ENCODE data around the gene CTBP2.
"Not testable (repeated sequence)": the region's sequence is repeated elsewhere in the genome, so short reads cannot be mapped to it uniquely, and the experiment has no call there.

CTBP2 gene

DNA sequence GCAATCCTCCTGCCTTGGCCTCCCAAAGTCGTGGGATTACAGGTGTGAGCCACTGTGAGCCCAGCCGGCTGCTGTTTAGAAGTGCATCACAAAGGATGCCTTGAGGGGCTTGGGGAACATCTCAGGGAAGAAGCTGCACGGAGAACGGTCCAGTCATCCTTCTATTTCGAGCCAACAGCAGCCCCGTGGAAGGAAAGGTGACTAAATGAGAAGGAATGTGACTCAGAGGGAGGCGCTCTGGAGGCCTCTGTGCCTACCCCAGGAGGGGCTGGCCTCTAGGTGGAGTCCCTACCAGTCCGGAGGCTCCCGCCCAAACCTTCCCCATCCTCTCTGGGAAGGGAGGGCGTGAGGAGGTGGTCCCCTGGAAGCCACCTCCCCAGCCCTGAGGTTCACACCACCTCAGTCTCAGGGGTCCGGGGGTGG lies 76.2 kb downstream of the CTBP2 start:
- TF ChIP-seq, protein P1, sequence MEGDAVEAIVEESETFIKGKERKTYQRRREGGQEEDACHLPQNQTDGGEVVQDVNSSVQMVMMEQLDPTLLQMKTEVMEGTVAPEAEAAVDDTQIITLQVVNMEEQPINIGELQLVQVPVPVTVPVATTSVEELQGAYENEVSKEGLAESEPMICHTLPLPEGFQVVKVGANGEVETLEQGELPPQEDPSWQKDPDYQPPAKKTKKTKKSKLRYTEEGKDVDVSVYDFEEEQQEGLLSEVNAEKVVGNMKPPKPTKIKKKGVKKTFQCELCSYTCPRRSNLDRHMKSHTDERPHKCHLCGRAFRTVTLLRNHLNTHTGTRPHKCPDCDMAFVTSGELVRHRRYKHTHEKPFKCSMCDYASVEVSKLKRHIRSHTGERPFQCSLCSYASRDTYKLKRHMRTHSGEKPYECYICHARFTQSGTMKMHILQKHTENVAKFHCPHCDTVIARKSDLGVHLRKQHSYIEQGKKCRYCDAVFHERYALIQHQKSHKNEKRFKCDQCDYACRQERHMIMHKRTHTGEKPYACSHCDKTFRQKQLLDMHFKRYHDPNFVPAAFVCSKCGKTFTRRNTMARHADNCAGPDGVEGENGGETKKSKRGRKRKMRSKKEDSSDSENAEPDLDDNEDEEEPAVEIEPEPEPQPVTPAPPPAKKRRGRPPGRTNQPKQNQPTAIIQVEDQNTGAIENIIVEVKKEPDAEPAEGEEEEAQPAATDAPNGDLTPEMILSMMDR (IDR thresholded peaks at IDR 0.05): no peak
- Histone ChIP-seq H3K27ac (peak overlapping the region; percentile 91 to 98), H3K4me3 (peak overlapping the region; percentile 58)
- DNase-seq (ENCODE audit: low spot score): peak; percentile 87

DNA sequence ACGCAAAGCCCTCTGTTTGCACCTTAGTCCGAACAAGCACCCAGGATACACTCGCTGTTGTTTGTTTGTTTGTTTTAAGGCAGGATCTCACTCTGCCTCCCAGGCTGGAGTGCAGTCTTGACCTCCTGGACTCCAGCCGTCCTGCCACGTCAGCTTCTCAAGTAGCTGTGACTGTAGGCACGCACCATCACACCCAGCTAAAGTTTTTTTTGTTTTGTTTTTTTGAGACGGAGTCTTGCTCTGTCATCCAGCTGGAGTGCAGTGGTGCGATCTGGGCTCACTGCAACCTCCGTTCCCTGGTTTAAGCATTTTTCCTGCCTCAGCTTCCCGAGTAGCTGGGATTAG lies 76.8 kb downstream of the CTBP2 start:
- peak; percentile 85 for DNase-seq (ENCODE audit: low spot score)
- H3K4me3 ChIP-seq: no peak overlapping the region
- H3K27ac ChIP-seq: peak overlapping the region; percentile 91 to 98
- TF ChIP-seq, protein P1 (IDR thresholded peaks at IDR 0.05): no peak

DNA sequence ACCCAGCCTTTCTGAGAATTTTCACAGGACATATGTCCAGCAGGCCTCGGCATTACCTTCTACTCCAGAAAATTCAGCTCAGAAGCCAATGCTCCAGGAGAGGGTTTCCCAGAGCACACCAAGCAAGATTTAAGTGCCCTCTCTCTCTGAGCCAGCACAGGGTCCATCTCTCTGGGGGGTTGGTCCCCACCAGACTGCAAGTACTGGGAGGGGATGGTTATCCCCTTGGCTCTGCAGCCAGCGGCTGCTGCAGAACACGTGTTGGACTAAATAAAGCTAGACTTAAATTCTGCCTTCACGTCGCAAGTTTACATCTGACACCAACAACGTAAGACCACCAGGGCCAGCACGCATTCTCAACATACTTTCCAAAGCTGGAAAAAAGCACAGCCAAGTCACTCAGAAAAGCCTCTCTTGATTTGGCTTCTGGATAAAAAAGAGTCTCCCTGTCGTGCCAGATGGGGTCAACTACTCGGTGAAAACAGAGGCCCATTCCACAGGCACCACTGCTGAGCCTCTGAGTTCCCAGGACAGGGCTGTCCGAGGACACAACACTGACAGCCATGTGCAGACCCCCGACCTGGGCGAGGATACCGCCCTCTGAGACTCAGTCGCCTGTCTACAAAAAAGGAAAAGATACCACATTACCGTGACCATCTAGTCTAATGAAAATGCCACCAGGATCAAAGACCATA lies 77.3 kb downstream of the CTBP2 start:
- H3K27ac ChIP-seq: peak overlapping the region; percentile 91 to 98
- no peak overlapping the region for H3K4me3 ChIP-seq
- no peak for DNase-seq (ENCODE audit: low spot score)
- TF ChIP-seq, protein P1 (IDR thresholded peaks at IDR 0.05): no peak

DNA sequence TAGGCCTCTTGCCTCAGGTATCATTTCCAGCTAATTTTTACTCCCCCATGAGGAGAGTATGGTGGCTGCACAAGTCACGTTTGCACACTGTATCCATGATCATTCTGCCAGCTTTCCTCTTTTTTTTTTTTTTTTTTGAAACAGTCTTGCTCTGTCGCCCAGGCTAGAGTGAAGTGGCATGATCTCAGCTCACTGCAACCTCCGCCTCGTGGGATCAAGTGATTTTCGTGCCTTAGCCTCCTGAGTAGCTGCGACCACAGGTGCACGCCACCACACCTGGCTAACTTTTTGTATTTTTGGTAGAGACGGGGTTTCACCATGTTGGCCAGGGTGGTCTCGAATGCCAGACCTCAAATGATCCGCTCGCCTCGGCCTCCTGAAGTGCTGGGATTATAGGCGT lies 77.9 kb downstream of the CTBP2 start:
- not testable (repeated sequence) for H3K4me3 ChIP-seq; DNase-seq (ENCODE audit: low spot score)
- peak overlapping the region; percentile 91 to 98 for H3K27ac ChIP-seq

DNA sequence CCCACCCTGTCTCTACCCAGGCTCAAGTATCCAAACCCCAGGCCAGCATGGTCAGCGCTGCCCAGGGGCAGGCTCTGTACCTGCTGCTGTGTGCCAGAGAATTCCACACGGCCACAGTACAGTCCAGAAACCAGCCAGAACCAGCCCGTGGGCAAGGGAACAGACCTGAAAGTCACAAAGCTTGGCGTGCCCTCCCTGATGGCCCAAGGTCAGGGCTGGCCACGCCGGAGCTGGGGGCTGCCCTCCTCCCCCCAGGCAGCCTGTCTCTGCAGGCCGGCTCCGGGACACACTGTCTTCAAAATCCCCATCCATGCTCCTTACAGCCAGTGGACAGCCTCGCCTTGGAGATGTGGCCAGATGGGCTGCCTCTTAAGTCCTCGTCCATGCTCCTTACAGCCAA lies 78.4 kb downstream of the CTBP2 start:
- Histone ChIP-seq H3K4me3 (no peak overlapping the region), H3K27ac (peak overlapping the region; percentile 41 to 65)
- TF ChIP-seq, protein P1 (IDR thresholded peaks at IDR 0.05): no peak
- DNase-seq (ENCODE audit: low spot score): no peak

DNA sequence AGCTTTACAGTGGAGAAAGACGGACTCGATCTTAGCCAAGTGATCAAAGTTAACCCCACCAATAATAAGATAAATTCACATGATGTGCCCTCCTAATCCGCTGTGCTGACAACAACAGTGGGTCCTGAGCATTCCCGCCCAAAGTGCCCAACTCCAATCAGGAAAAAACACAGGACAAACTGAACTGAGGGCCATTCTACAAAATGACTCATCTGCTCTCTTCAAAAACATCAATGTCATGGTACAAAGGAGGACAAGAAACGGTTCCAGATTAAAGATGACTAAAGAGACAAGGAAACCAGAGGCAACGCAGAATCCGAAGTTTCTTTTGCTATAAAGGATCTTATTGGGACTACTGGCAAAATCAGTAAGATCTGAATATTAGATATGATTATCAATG lies 79.4 kb downstream of the CTBP2 start:
- peak overlapping the region in 1 of 2 donors; percentile 41 for H3K27ac ChIP-seq

DNA sequence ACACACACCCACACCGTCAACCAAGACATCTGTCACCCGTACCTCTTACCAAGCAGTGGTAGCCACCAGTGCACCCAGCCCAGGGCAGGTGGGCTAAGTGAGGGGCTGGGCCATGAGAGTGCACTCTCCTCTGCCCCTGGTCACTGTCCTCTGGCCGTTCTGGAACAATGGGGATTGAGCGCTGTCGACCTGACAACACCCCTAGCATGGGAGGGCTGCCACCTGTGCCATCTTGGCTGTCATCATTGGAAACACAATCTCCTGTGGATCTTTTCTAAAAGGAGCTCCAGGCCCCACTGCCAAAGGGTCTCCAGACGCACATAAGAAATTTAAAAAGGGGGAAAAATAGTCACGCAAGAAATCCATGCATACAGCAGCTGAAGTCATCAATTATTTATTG lies 80.1 kb downstream of the CTBP2 start:
- no peak for DNase-seq (ENCODE audit: low spot score)
- no peak overlapping the region for H3K4me3 ChIP-seq
- H3K27ac ChIP-seq: no peak overlapping the region
- TF ChIP-seq, protein P1 (IDR thresholded peaks at IDR 0.05): no peak

More for the DNA sequence above, 79.4 kb downstream of the CTBP2 start:
- TF ChIP-seq, protein P1 (IDR thresholded peaks at IDR 0.05): no peak
- DNase-seq (ENCODE audit: low spot score): no peak
- no peak overlapping the region for H3K4me3 ChIP-seq

Measured in coronary artery (tissue), 2 donors.